SK-N-SH (cell line): ENCODE measurements around the gene SIRT2.

Experiments
- FOXM1 ChIP-seq: IDR thresholded peaks from 2 replicates; pipeline ENCODE4 v1.4.0; 2012; ENCODE audit warnings: low read depth, mild to moderate bottlenecking
- POLR2AphosphoS5 ChIP-seq: IDR thresholded peaks from 2 replicates; pipeline ENCODE4 v1.6.1; 2012; ENCODE audit warnings: low read depth, low read length
- RFX5 ChIP-seq: IDR thresholded peaks from 2 replicates; pipeline ENCODE4 v1.6.1; 2012; ENCODE audit warnings: mild to moderate bottlenecking, improper control_type of control experiment, low read length
- SIN3A ChIP-seq: IDR thresholded peaks from 2 replicates; pipeline ENCODE4 v1.6.1; 2012; ENCODE audit warnings: low read depth, mild to moderate bottlenecking, low read length, moderate library complexity, borderline replicate concordance
- SMC3 ChIP-seq: IDR thresholded peaks from 2 replicates; pipeline ENCODE4 v1.6.1; 2012; ENCODE audit warnings: low read depth, low read length, improper control_type of control experiment
- ZBTB33 ChIP-seq: IDR thresholded peaks from 2 replicates; pipeline ENCODE4 v1.4.0; 2012; ENCODE audit warnings: low read depth, borderline replicate concordance
- TF ChIP-seq, protein P1 (sequence below): fragments of 200-600 bp; sonication (generic); IDR thresholded peaks from 2 replicates; pipeline ENCODE4 v1.6.1; 2017; ENCODE audit warnings: antibody characterized with exemption, mild to moderate bottlenecking, moderate library complexity
- TF ChIP-seq, protein P2 (sequence below): IDR thresholded peaks from 2 replicates; pipeline ENCODE4 v1.6.1; 2012; ENCODE audit warnings: mild to moderate bottlenecking, low read depth, low read length, moderate library complexity

- no peak for TF ChIP-seq SMC3
- no peak for TF ChIP-seq ZBTB33
- TF ChIP-seq, protein P1, sequence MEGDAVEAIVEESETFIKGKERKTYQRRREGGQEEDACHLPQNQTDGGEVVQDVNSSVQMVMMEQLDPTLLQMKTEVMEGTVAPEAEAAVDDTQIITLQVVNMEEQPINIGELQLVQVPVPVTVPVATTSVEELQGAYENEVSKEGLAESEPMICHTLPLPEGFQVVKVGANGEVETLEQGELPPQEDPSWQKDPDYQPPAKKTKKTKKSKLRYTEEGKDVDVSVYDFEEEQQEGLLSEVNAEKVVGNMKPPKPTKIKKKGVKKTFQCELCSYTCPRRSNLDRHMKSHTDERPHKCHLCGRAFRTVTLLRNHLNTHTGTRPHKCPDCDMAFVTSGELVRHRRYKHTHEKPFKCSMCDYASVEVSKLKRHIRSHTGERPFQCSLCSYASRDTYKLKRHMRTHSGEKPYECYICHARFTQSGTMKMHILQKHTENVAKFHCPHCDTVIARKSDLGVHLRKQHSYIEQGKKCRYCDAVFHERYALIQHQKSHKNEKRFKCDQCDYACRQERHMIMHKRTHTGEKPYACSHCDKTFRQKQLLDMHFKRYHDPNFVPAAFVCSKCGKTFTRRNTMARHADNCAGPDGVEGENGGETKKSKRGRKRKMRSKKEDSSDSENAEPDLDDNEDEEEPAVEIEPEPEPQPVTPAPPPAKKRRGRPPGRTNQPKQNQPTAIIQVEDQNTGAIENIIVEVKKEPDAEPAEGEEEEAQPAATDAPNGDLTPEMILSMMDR, result no peak
- TF ChIP-seq FOXM1, result no peak
- no peak for TF ChIP-seq RFX5
- no peak for TF ChIP-seq SIN3A
- TF ChIP-seq, protein P2, sequence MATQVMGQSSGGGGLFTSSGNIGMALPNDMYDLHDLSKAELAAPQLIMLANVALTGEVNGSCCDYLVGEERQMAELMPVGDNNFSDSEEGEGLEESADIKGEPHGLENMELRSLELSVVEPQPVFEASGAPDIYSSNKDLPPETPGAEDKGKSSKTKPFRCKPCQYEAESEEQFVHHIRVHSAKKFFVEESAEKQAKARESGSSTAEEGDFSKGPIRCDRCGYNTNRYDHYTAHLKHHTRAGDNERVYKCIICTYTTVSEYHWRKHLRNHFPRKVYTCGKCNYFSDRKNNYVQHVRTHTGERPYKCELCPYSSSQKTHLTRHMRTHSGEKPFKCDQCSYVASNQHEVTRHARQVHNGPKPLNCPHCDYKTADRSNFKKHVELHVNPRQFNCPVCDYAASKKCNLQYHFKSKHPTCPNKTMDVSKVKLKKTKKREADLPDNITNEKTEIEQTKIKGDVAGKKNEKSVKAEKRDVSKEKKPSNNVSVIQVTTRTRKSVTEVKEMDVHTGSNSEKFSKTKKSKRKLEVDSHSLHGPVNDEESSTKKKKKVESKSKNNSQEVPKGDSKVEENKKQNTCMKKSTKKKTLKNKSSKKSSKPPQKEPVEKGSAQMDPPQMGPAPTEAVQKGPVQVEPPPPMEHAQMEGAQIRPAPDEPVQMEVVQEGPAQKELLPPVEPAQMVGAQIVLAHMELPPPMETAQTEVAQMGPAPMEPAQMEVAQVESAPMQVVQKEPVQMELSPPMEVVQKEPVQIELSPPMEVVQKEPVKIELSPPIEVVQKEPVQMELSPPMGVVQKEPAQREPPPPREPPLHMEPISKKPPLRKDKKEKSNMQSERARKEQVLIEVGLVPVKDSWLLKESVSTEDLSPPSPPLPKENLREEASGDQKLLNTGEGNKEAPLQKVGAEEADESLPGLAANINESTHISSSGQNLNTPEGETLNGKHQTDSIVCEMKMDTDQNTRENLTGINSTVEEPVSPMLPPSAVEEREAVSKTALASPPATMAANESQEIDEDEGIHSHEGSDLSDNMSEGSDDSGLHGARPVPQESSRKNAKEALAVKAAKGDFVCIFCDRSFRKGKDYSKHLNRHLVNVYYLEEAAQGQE, result no peak
- no peak for TF ChIP-seq POLR2AphosphoS5
Observed at GRCh38 chr19:38841180-38841766, 58.1 kb downstream of the SIRT2 start.
